DND-41 (cell line): Measurements from ENCODE around the gene TSPEAR.

Experiments
- ATAC-seq: fragments of 200-7000 bp; cut with Tn5 transposase; 3 replicates; pipeline ENCODE4 v1.9.1; 2021; ENCODE audit warnings: low read depth; ENCODE audit not compliant: insufficient read depth
- DNase-seq: peaks from one replicate; pipeline ENCODE4 v3.0.0-alpha.2; 2020
- H2AFZ ChIP-seq: 2 replicates; pipeline ENCODE4 v1.6.0; 2012; ENCODE audit warnings: low read depth, low read length
- H3K27ac ChIP-seq: 2 replicates; pipeline ENCODE4 v1.5.1; 2012; ENCODE audit warnings: low read length, inconsistent platforms
- H3K27me3 ChIP-seq: fragments of 200-600 bp; sonication (generic); 2 replicates; pipeline ENCODE4 v1.6.0; 2012; ENCODE audit warnings: low read length, mild to moderate bottlenecking, inconsistent platforms; ENCODE audit not compliant: insufficient read depth, poor library complexity
- H3K36me3 ChIP-seq: 2 replicates; pipeline ENCODE4 v1.5.1; 2012; ENCODE audit warnings: low read length, inconsistent platforms; ENCODE audit not compliant: insufficient read depth
- H3K4me1 ChIP-seq: 2 replicates; pipeline ENCODE4 v1.5.1; 2012; ENCODE audit warnings: mild to moderate bottlenecking, low read length; ENCODE audit not compliant: insufficient read depth
- H3K4me2 ChIP-seq: 2 replicates; pipeline ENCODE4 v1.6.0; 2012; ENCODE audit warnings: mild to moderate bottlenecking, moderate library complexity, low read length, inconsistent platforms; ENCODE audit not compliant: insufficient read depth
- H3K4me3 ChIP-seq, 2 experiments: fragments of 200-600 bp in 1 of 2; shearing (Covaris generic) in 1 of 2; 2 replicates each; pipeline ENCODE4 v1.5.1; 2012 to 2016; ENCODE audit warnings: inconsistent platforms in 2 of 2, low read length in 2 of 2, mild to moderate bottlenecking in 2 of 2, low read depth in 1 of 2, moderate library complexity in 1 of 2
- H3K79me2 ChIP-seq: 2 replicates; pipeline ENCODE4 v1.6.0; 2012; ENCODE audit warnings: low read length, inconsistent platforms; ENCODE audit not compliant: insufficient read depth
- H3K9ac ChIP-seq: 2 replicates; pipeline ENCODE4 v1.6.0; 2012; ENCODE audit warnings: low read depth, mild to moderate bottlenecking, inconsistent platforms, low read length, moderate library complexity
- H3K9me3 ChIP-seq: 2 replicates; pipeline ENCODE4 v1.5.1; 2012; ENCODE audit warnings: low read length, moderate library complexity, mild to moderate bottlenecking, inconsistent platforms; ENCODE audit not compliant: insufficient read depth, severe bottlenecking
- H4K20me1 ChIP-seq: 2 replicates; pipeline ENCODE4 v1.6.0; 2012; ENCODE audit warnings: low read length; ENCODE audit not compliant: insufficient read depth
- EZH2 ChIP-seq: IDR thresholded peaks from 3 replicates; pipeline ENCODE4 v1.6.1; 2012; ENCODE audit warnings: borderline replicate concordance, low read depth, mild to moderate bottlenecking, moderate library complexity, low read length, inconsistent platforms; ENCODE audit not compliant: severe bottlenecking
- TF ChIP-seq, protein P1 (sequence below): IDR thresholded peaks from 2 replicates; pipeline ENCODE4 v1.5.1; 2012; ENCODE audit warnings: borderline replicate concordance, low read length, moderate library complexity, mild to moderate bottlenecking; ENCODE audit not compliant: poor library complexity, severe bottlenecking; ENCODE audit errors: extremely low read depth

TSPEAR gene

DNA sequence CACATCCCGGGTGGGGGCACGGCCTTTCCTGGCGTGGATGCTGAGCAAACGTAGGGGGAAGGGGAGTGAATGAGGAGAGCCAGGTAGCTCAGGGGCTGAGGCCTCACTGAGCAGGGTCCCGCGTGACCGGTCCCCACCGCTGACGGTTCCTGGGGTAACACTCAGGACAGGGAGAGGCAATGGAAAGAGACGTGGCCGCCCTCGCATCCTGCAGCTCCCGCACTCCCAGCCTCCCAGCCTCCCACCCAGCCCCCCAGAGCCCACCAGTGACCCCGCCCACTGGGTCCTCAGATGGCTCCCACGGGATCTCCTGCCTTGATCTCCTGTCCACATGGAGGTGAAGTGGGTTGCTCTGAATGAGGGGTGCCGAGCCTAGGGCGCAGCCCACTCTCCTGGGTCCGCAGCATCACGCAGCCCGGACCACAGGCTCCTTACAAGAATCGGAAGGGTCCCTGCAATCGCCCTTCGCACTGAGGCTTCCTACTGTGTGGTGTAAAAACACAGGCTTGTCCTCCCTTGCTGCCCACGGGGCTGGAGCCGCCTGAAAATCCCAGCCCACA, 2.4 kb downstream of the TSPEAR start:
- Histone ChIP-seq H4K20me1 (no peaks in the 10 kb centered on the region; the same call in 1 of the 2 replicates), H3K4me3 (no peak overlapping the region), H3K9me3 (no peaks in the 10 kb centered on the region), H3K4me2 (no peak overlapping the region), H3K4me1 (no peaks in the 10 kb centered on the region), H3K36me3 (no peaks in the 10 kb centered on the region), H3K27ac (no peak overlapping the region), H3K27me3 (peaks cover 22% of the 10 kb centered on the region), H3K79me2 (no peaks in the 10 kb centered on the region), H3K9ac (no peak overlapping the region), H2AFZ (no peak overlapping the region)
- TF ChIP-seq EZH2, result no peak
- TF ChIP-seq, protein P1, sequence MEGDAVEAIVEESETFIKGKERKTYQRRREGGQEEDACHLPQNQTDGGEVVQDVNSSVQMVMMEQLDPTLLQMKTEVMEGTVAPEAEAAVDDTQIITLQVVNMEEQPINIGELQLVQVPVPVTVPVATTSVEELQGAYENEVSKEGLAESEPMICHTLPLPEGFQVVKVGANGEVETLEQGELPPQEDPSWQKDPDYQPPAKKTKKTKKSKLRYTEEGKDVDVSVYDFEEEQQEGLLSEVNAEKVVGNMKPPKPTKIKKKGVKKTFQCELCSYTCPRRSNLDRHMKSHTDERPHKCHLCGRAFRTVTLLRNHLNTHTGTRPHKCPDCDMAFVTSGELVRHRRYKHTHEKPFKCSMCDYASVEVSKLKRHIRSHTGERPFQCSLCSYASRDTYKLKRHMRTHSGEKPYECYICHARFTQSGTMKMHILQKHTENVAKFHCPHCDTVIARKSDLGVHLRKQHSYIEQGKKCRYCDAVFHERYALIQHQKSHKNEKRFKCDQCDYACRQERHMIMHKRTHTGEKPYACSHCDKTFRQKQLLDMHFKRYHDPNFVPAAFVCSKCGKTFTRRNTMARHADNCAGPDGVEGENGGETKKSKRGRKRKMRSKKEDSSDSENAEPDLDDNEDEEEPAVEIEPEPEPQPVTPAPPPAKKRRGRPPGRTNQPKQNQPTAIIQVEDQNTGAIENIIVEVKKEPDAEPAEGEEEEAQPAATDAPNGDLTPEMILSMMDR, result no peak
- DNase-seq (no peak), ATAC-seq (no peak)

DNA sequence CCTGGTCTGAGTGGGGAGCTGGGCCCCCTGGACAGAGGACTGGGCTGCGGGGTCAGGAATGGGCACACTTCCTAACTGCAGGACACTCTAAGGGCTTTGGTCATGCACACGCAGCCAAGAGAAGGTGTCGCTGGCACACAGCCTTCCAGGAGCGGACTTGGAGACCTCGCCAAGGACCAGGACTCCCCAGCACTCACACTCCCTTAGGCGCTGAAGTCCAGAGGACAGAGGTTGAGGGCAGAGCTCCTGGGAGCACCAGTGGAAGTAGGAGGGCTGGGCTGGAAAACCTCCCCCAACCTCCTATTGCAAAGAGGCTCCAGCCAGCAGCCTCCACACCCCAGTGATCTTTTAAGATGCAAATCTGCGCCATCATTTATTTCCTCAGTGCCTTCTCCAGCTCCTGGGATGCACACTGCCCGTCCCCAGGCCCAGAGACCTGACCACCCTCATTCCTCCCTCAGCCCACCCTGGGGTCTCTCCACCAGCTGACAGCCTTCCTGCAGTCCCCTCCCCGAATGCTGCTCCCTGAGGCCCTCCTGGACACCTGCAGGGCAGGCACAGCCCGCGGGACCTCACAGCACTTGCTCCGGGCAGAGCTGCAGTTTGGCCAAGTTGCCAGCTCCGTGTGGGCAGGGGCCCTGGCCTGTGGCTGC, 3.0 kb downstream of the TSPEAR start:
- Histone ChIP-seq H3K4me2 (no peak overlapping the region), H3K9me3 (no peaks in the 10 kb centered on the region), H3K36me3 (no peaks in the 10 kb centered on the region), H3K27ac (no peak overlapping the region), H3K9ac (no peak overlapping the region), H4K20me1 (no peaks in the 10 kb centered on the region; the same call in 1 of the 2 replicates), H3K27me3 (peaks cover 17% of the 10 kb centered on the region), H3K79me2 (no peaks in the 10 kb centered on the region), H3K4me3 (no peak overlapping the region), H3K4me1 (no peaks in the 10 kb centered on the region), H2AFZ (no peak overlapping the region)
- DNase-seq (no peak), ATAC-seq (no peak)
- TF ChIP-seq, protein P1, result no peak
- TF ChIP-seq EZH2, result no peak

- Histone ChIP-seq H3K4me3 (no peak overlapping the region), H3K27me3 (peaks cover 10% of the 10 kb centered on the region)
These were observed 4.4 kb downstream of the TSPEAR start for GRCh38 chr21:44706706-44707581.

More at GRCh38 chr21:44706706-44707581, 4.4 kb downstream of the TSPEAR start:
- TF ChIP-seq EZH2, result no peak
- TF ChIP-seq, protein P1, result no peak
- no peaks in the 10 kb centered on the region for H3K79me2 ChIP-seq
- H3K36me3 ChIP-seq, result no peaks in the 10 kb centered on the region
- no peak overlapping the region for H3K4me2 ChIP-seq
- ATAC-seq (no peak), DNase-seq (no peak)
- H3K27ac ChIP-seq, result no peak overlapping the region
- no peak overlapping the region for H3K9ac ChIP-seq
- H2AFZ ChIP-seq, result no peak overlapping the region
- H3K4me1 ChIP-seq, result no peaks in the 10 kb centered on the region
- H3K9me3 ChIP-seq, result no peaks in the 10 kb centered on the region
- H4K20me1 ChIP-seq, result no peaks in the 10 kb centered on the region; the same call in 1 of the 2 replicates
